HG03432 (cell line): ENCODE results near the gene RASGRP3.
"Not testable (repeated sequence)": the region's sequence is repeated elsewhere in the genome, so short reads cannot be mapped to it uniquely, and the experiment has no call there.

Source experiments
- ATAC-seq: cut with Tn5 transposase; IDR thresholded peaks from one replicate; pipeline ENCODE4 v1.9.1; 2021; ENCODE audit warnings: mild to moderate bottlenecking, moderate library complexity; ENCODE audit not compliant: unreplicated experiment

The RASGRP3 gene

DNA sequence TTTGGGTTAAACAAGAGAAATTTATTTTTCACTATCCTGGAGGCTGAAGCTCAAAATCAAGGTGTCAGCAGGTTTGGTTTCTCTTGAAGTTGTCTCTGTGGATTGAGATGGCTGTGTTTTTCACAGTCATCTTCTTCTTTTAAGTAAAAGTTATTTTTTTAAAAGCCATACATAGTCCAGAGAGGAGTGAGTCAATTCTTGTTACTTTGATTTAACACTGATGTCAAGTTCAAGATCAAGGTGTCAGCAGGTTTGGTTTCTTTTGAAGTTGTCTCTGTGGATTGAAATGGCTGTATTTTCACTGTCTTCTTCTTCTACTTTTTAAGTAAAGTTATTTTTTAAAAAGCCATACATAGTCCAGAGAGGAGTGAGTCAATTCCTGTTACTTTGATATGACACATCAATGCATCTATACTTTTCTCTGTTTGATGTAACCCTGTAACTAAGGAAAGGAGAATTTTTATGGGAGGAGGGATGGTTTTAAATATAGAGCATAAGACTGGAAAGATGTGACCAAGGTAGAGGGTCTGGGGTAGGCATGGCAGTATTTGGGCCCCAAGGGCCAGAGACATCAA, 22.5 kb upstream of the RASGRP3 start:
- no peak for ATAC-seq

DNA sequence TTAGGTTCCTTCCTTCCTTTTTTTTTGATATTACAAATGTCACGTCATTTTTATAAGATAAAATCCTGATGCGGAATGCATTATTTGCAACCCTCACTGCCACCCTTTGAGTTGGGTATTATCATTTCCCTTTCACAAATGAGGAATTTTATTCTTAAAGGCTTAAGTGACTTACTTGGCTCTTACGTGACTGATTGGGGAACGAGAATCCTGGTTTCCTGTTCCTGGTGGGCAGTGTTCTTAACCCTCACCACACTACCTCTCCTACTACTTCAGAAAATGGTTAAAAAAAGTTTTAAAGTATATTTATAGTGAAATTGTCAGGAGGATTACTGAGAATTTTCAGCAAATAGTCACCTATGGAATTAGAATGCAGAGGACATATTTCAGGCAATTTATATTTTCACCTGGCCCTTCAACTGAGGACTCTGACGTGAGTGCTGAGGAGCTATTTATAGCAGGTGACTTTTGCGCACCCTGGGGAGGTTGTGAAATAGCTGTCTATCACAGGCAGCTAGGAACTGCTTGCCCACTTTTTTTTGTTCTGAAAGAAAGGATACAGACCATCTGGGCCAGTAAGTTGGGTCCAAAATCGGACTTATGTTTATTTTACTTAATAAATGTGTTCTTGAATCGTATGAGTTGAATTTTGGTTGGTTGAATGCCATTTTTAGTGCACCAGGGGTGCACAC, 18.7 kb upstream of the RASGRP3 start:
- peak; percentile 94 for ATAC-seq

DNA sequence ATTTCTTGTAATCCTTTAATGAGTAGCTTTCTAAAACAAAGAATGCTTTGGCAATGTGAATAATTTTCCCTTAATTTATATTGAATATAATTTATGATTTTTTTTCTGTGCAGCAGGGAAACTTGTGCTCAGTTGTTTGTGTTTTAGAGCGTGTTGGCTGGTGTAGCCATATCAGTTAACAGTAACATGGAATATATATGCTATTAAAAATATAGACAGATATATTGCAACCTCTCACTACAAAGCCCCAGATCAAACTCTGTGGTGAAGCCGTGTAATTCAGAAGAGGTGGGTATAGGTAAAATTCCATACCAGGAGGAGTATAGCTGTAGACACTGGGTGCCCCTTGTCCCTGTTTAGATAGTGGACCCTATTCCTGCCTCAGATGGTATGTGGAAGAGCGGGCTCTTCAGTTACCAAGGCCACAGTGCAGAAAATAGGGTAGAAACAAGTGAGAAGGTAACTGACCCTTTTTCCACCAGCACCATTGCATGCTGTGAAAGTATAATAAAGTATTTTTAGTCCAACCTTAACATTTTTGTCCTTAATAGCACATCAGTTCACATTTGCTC, 18.1 kb upstream of the RASGRP3 start:
- ATAC-seq: peak; percentile 16

DNA sequence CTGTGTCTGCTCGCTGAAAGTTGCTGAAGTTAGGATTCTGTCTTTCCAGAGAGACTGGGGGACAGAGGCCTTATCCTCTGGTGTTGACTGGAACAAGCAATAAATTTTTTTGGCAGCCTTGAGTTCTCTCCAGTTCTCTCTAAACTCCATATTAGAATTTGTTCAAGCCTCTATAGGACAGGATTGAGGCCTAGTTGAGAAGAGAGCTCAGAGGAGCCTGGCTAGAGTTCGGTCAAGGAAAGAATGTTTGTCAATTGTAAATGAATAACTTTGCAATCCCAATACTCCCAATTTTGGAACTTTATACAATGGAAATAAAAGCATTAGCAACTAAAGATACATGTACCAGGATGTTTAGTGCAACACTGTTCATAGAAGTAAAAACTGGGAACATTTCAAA, 16.7 kb upstream of the RASGRP3 start:
- no peak for ATAC-seq

DNA sequence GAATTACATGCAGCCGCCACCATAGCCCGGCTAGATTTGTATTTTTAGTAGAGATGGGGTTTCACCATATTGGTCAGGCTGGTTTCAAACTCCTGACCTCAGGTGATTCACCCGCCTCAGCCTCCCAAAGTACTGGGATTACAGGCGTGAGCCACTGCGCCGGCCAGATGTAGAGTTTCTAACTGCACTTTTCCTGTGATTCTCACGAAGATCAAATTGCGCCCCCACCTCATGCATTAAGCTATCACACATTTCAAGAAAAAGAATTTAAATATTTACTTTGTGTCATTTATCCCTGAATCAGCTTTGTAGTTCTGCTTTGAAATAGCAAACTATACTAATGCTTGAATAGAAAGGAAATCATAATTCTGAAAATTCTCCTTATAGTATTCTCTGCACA, 13.9 kb upstream of the RASGRP3 start:
- not testable (repeated sequence) for ATAC-seq

DNA sequence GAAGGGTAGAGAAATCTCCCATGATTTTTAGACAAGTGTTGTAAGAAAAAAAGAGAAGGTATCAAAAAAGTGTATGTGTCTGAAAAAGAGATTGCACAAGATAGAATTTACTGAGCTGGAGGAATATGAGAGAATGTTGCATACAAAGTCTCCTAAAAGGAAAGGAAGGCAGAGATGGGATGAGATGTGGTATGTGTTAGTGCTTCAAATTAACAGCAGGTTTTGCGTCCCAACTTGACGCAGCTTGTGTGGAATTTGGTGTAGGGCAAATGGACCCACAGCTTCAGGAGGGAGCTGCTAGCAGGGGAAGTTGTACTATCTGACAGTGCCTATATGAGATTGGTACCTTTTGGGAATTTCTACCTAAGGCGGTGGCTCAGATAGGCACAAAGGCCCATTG, 9.0 kb upstream of the RASGRP3 start:
- no peak for ATAC-seq

DNA sequence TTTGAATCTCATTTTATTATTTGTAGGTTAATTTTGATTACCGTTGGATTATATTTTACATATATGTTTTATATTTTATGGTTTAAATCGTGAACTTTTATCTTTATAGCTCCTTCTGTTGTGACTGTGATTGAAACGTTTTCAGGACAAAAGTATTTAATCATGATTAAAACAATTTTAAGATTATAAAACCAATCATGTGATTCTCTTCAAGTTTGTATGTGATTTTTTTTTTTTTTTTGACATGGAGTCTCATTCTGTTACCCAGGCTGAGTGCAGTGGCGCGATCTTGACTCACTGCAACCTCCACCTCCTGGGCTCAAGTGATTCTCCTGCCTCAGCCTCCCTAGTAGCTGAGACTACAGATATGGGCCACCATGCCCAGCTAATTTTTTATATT, 7.2 kb upstream of the RASGRP3 start:
- ATAC-seq: no peak

DNA sequence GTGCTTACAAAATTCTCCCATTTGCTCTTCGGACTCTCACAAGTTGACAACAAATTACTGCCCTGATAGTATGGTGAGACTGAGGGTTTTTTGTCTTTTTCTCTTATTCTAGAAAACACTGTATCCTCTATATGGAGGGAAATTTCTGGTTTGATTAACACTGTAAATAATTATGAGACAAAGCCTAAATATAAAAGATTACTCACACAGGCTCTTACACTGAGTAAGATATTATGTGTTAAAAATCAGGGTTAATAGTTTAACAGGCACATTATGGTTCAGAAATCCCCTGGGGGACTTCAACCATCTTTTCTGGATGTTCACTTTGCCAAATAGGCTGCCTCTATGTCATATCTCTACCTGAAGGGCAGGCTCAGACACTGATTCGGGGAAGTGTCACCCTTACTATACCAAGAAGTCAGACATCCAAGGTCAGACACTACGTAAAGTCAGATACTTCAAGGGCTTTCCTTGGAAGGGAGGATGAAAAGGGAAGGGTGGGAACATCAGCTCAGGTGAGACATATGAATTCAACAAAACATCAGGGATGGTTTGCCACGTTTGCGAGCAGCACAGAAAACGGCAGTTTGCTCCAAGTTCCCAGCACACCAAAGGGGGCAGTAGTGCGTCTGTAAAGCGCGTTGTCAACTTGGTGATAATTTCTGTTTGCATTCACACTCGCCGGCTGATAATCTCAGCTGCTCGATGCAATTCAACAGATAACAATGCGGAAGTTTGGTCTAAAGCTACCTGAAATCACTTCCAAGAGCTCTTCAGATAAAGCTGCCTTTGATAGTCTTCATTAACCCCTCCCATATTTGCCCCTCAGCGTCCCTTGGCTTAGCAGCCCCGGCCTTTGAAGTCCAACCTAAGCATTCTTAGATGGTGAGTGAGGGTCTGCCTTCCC, 972 bp upstream of the RASGRP3 start:
- ATAC-seq: peak; percentile 56

DNA sequence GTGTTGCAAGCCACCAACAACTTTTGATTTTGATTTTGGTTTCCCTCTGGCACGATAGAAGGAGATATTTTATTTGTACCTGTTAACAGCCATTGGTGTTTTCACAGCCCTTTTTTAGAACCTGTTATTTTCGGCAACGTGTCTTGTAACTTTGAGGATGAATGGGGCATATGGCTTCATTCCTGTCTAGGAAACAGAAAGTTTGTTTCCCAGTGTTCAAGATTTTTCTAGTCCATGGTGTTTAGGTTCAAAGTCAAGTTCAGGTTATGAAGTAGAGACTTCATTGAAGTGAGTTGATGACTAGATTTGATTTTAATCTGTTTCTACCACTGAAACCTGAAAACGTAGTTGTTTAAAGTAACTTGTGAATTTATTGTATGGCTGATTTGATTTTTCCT, 343 bp downstream of the RASGRP3 start:
- ATAC-seq: no peak

DNA sequence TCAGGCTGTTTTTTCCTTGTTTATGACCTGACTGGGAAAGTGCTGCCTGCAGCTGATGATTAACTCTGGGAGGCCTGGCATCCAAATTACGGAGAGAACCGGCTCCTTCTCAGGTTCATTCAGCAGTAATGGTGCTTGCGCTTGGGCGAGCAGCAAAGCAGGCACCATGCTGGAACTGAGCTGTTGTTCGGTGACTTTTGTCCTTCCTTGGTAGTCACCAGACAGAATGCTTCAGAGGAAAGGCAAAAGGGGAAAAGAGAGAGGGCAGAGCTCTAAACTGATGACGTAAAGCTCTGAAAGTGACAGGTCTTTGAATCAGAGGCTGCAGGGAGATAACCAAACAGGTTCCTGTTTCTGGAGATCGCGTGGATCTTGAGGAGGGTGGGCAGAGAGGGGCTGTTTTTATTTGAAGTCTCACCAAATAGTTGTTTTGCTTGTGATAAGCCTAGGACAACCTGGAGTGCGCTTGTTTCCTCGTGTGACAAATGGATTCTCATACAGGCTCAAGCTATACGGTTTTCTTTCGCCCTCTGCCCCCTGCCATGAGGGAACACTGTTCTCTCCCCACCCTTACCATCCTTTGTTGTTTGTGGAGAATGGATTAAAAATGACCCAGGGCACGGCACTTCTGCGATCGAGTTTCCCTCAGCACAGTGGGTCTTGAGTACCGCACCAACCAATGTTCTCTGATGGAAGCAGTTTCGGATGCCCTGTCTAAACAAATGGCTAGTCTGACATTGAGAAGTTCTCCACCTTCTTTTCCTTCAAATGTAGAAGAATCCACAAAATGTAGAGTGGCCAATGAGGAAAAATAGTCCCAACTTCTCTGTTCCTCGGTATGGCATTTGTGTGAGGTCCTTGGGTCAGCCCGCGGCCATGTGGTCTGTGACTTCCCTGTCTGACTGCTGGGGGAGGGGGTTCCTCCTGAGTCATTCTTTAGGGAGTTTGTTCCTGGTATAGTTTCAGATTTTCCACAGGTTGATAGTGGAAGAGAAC, 1.3 kb downstream of the RASGRP3 start:
- ATAC-seq: peak; percentile 33

DNA sequence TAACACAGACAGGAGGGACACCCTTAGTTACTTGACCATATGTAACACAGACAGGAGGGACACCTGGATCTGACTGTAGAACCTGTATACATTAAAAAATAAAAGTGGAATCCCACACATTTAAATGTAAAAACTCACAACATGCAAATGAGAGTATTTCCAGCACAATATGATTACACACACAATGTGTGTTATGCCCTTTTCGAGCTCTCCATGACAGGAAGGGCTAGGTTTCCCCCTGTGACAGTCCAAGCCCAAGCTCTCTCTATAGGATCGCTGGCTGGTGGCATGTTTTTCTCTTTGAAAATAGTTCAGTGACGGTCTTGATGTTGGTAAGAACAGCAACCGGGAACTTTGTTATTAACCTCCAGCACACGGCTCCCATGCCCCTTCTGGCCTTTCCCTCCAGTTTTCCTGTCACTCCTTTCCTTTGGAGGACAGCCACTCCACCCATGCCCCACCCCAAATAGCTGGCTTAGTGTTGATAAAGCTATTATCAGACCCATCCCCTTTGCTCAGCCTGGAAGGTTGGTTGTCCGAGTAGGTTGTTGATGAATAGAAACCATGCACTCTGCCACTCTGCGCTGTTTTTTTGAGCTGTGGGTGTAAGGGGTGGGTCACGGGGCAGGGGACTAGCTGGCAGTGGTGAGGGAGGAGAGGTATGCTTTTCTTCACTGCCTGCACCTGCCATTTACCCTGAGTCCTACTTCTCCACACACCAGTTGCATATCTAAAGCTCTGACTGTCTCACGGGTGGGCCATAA, 2.7 kb downstream of the RASGRP3 start:
- no peak for ATAC-seq

DNA sequence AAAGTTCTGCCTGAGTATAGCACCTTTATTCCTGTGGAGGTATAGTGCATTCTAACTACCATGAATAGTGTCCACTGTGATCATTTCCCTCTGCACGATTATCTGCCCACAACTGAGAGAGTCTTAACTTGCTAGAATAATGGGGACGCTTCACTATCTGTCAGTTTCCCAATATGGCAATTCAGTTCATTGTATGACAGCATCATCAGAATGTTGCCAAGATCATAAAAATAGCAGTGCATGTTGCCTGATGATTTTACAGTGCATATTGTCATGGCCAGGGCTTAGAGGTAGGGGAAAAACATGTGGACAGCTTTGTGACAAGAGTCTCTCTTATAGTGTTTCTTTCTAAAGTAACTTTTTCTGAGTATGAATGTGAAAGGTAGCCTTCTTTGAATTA, 6.1 kb downstream of the RASGRP3 start:
- no peak for ATAC-seq

DNA sequence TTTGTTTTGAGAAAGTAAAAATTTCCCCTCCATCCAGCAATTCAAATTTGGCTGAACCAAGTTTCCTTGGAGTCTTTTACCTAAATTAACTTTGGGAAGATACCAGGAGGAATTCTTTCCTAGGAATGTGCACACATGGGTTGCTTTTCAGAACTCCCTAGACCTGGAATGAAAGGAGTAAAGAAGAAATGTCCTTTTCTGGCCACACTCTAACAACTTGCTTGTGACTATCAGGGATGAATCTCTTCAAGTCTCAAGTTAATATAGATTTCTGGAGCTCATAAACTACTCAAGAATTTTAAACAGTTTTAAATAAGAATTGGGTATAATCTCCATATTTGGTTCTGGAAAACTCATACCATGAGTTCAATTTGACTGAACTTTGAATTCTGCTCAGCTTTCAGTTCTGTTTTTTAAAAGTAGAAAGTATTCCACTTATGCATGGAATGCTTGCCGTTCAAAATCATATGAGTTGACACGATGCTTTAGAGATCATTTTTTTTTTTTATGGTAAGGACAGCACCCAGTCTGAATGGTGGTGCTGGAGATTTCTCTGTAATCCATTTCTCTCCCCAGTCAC, 7.7 kb downstream of the RASGRP3 start:
- peak; percentile 36 for ATAC-seq

DNA sequence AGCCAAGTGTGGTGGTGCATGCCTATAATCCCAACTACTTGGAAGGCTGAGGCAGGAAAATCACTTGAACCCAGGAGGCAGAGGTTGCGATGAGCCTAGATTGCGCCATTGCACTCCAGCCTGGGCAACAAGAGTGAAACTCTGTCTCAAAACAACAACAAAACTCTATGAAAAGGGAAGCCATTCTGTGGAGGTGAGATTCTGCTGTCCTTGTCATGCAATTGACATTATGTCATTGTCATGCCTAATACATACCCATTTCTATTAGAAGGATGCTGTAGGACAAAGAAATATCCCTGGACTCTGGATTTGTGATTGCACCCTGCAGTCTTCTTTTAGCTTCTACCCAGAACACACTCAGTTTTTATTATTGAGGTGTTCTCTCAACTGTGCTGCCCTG, 8.6 kb downstream of the RASGRP3 start:
- no peak for ATAC-seq

DNA sequence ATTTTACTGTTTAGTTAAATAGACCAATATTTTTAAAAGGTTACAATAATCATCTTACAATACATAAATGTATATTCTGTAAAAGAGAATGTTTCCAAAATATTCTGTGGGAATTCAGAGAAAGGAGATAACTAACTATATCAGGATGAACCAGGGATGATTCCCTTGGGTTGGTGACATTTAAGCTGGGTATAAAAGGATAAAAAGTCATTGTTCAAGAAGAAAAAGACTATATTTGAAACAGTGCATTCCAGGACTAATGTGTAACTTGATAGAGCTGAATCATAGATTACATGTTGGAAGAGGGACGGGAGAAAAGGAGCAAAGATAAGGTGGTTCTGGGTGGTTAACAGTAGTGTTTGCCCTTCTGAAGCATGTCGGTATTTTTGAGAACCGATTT, 10.1 kb downstream of the RASGRP3 start:
- no peak for ATAC-seq

DNA sequence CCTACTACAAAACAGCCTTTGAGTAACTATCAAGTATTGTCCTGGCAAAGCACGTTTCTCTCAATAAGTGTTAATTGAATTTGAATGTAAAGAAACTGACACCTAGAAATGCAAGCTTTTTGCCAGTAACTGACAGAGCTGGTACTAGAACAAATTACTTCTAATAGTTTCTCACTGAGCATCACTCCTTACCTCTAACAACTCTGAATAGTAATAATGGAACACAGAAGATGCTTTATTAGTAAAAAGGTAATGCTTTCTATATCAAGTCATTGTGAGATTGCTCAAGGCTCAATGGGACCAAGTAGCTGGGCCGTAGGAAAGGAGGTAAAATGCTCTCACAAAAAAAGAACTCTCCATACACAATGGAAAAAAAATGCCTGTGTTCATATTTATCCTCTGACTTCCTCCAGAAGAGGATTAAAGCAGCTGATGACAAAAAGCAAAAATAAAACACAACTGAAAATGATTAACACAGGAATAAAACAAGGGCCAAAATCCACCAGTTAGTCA, 11.8 kb downstream of the RASGRP3 start:
- peak; percentile 45 for ATAC-seq

DNA sequence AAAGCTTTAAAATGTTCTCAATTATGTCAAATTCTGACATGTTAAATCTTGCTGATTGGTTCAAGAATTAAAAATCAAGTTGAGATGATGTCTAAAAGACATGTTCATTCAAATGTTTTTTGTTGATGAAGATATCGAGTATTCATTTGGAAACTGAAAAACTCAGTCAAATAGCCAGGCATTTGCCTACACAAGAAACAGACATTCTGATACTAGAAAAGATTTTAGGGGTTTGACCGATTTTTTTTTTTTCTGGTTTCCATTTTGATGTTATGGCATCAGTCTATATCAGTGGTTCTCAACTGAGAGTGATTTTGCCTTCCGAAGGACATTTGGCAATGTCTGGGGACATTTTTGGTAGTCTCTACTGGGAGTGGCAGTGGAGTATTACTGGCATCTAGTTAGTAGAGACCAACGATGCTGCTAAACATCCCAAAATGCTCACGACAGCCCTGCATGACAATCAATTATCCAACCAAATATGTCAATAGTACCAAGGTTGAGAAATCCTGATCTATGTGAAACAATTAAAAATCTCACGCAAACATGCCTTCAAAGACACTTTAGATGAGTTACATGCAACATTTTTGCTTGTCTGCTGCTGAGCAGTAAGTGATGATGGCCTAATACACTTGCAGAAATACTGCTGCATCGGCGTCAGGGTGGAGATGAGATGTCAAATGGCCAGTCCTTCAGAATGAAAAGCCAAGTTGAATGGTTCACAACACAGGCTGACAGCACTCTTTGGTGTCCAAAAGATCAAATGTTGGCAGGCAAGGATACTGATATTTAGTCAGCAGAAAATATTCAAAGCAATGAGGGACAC, 12.5 kb downstream of the RASGRP3 start:
- peak; percentile 63 for ATAC-seq

DNA sequence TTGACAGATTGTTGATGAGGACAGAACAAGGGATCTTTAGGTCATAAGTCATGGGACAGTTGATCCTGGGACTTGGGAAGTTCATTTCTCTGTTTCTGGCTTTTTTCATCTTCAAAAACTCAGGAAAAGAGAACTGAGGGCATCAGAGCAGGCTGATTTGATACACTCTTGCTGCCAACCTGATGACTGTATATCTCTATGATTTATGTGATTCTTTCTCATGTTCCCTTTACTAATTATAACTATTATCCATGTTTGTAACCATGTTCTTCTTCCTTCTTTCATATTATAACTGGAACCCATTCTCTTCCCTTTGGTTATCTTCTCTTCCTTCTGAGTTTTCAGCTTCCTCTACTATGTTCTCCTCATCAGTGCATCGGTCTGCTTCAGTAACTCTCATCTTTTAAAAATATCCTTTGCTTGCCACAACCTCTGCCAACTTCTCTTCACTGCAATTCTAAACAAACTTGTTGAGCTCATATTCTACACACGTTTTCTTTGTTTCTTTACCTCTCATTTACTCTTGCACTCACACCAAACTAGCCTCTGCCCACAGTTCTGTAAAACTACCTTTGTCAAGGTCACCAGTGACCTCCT, 13.5 kb downstream of the RASGRP3 start:
- ATAC-seq: no peak
